H1 (cell line): ENCODE results near the gene CCBE1. TPM values are rescaled to one million over a fixed set of nuclear protein-coding genes. Genes with fewer than 3 reads are reported as not detected.

Experiments
- CTCF ChIA-PET: fragments of 300-600 bp; sonication (Branson Sonifier 250); formaldehyde crosslinking; loops from one replicate; lab custom pipeline; 2021; ENCODE audit not compliant: partially characterized antibody; lab: Charles Lee
- POLR2A ChIA-PET: fragments of 300-600 bp; sonication (Branson Sonifier 250); formaldehyde crosslinking; loops from one replicate; lab custom pipeline; 2021; ENCODE audit warnings: inconsistent platforms; ENCODE audit not compliant: partially characterized antibody; lab: Charles Lee
- DNase-seq, 2 experiments: peaks; one replicate each; pipeline versions ENCODE4 v3.0.0 to v3.0.0-alpha.2; 2010 to 2022; ENCODE audit warnings: low spot score in 2 of 2, low read depth in 1 of 2, mixed read lengths in 1 of 2
- FAIRE-seq: peaks from 2 replicates; lab custom pipeline; 2011; peaks lifted over from hg19 to GRCh38; lab: Jason Lieb, UNC
- H2AFZ ChIP-seq: 2 replicates; pipeline ENCODE4 v1.8.1; 2012; ENCODE audit warnings: low read length, inconsistent platforms
- H2AK5ac ChIP-seq: 2 replicates; pipeline ENCODE4 v1.6.1; 2013; ENCODE audit warnings: low read depth, low read length
- H2BK120ac ChIP-seq: replicated peaks from 2 replicates; pipeline ENCODE3; 2013; ENCODE audit warnings: low read depth, low read length, inconsistent platforms
- H2BK12ac ChIP-seq: 2 replicates; pipeline ENCODE4 v1.6.1; 2013; ENCODE audit warnings: low read depth, low read length
- H2BK15ac ChIP-seq: 2 replicates; pipeline ENCODE4 v1.6.1; 2013; ENCODE audit warnings: low read length
- H2BK20ac ChIP-seq: 2 replicates; pipeline ENCODE4 v1.6.1; 2013; ENCODE audit warnings: low read length
- H2BK5ac ChIP-seq: 2 replicates; pipeline ENCODE4 v1.6.1; 2013; ENCODE audit warnings: low read depth, low read length
- H3K14ac ChIP-seq: 2 replicates; pipeline ENCODE4 v1.6.1; 2013; ENCODE audit warnings: inconsistent platforms; ENCODE audit not compliant: insufficient read length
- H3K18ac ChIP-seq: 2 replicates; pipeline ENCODE4 v1.6.1; 2013; ENCODE audit warnings: low read length; ENCODE audit errors: extremely low read depth
- H3K23ac ChIP-seq: 2 replicates; pipeline ENCODE4 v1.6.1; 2013; ENCODE audit warnings: inconsistent platforms; ENCODE audit not compliant: insufficient read length
- H3K23me2 ChIP-seq: 2 replicates; pipeline ENCODE4 v1.6.1; 2013; ENCODE audit warnings: low read depth, low read length
- H3K27ac ChIP-seq: 2 replicates; pipeline ENCODE4 v1.6.1; 2011; ENCODE audit warnings: low read depth, low read length, inconsistent platforms
- H3K27me3 ChIP-seq, 4 experiments: replicated peaks in 1 of 4; 1 replicate in 1 of 4; 2 replicates in 3 of 4; pipeline versions ENCODE4 v1.6.1 to v1.8.1; 2011 to 2013; ENCODE audit warnings: low read length in 3 of 4, mild to moderate bottlenecking in 3 of 4, inconsistent platforms in 2 of 4, mixed read lengths in 2 of 4, moderate library complexity in 1 of 4; ENCODE audit not compliant: control insufficient read depth in 3 of 4, insufficient read depth in 3 of 4; ENCODE audit errors: extremely low read depth in 1 of 4
- H3K36me3 ChIP-seq, 4 experiments: 2 replicates each; pipeline versions ENCODE4 v1.6.1 to v1.8.1; 2011 to 2013; ENCODE audit warnings: mild to moderate bottlenecking in 4 of 4, low read length in 3 of 4, moderate library complexity in 2 of 4, control low read depth in 1 of 4, inconsistent platforms in 1 of 4; ENCODE audit not compliant: insufficient read depth in 4 of 4, control insufficient read depth in 2 of 4
- H3K4ac ChIP-seq: replicated peaks from 2 replicates; pipeline ENCODE3; 2013; ENCODE audit warnings: low read length, low read depth, mixed read lengths, inconsistent platforms; ENCODE audit not compliant: insufficient read length
- H3K4me1 ChIP-seq, 4 experiments: replicated peaks in 1 of 4; 1 replicate in 1 of 4; 2 replicates in 3 of 4; pipeline versions ENCODE4 v1.6.1 to v1.8.1; 2011 to 2013; ENCODE audit warnings: low read length in 3 of 4, inconsistent platforms in 2 of 4, mixed read lengths in 1 of 4; ENCODE audit not compliant: insufficient read depth in 4 of 4, control insufficient read depth in 3 of 4
- H3K4me2 ChIP-seq, 2 experiments: 2 replicates each; pipeline versions ENCODE4 v1.6.1 to v1.8.1; 2011 to 2013; ENCODE audit warnings: low read depth in 2 of 2, low read length in 2 of 2, control low read depth in 1 of 2, inconsistent platforms in 1 of 2, mild to moderate bottlenecking in 1 of 2; ENCODE audit not compliant: insufficient read depth in 1 of 2
- H3K4me3 ChIP-seq, 4 experiments: fragments of 200-600, 300-600 bp in 1 of 4; sonication (generic), shearing (Covaris generic), sonication (Bioruptor Twin) in 1 of 4; 2 replicates each; pipeline versions ENCODE4 v1.5.1 to v1.8.1; 2011 to 2016; ENCODE audit warnings: low read length in 4 of 4, low read depth in 3 of 4, control low read depth in 2 of 4, inconsistent platforms in 2 of 4, mild to moderate bottlenecking in 2 of 4, mixed read lengths in 1 of 4, moderate library complexity in 1 of 4; ENCODE audit not compliant: insufficient read depth in 2 of 4; ENCODE audit errors: extremely low read depth in 1 of 4
- H3K56ac ChIP-seq: replicated peaks from 2 replicates; pipeline ENCODE3; 2013; ENCODE audit warnings: low read depth, mild to moderate bottlenecking, mixed read lengths, low read length, inconsistent platforms; ENCODE audit not compliant: insufficient read length
- H3K79me1 ChIP-seq: 2 replicates; pipeline ENCODE4 v1.6.1; 2013; ENCODE audit warnings: low read depth, low read length, control low read depth
- H3K79me2 ChIP-seq, 2 experiments: 2 replicates each; pipeline versions ENCODE4 v1.6.1 to v1.8.1; 2012 to 2013; ENCODE audit warnings: low read length in 2 of 2, mild to moderate bottlenecking in 2 of 2, inconsistent platforms in 1 of 2; ENCODE audit not compliant: insufficient read depth in 2 of 2, control insufficient read depth in 1 of 2
- H3K9ac ChIP-seq, 4 experiments: replicated peaks in 1 of 4; 1 replicate in 1 of 4; 2 replicates in 3 of 4; pipeline versions ENCODE4 v1.6.1 to v1.8.1; 2011 to 2013; ENCODE audit warnings: low read depth in 3 of 4, low read length in 3 of 4, control low read depth in 2 of 4, mild to moderate bottlenecking in 2 of 4, moderate library complexity in 2 of 4, inconsistent platforms in 1 of 4; ENCODE audit errors: extremely low read depth in 1 of 4
- H3K9me3 ChIP-seq, 2 experiments: 2 replicates each; pipeline versions ENCODE4 v1.6.1 to v1.8.1; 2012 to 2013; ENCODE audit warnings: mild to moderate bottlenecking in 2 of 2, moderate library complexity in 2 of 2, control low read depth in 1 of 2, inconsistent platforms in 1 of 2, low read depth in 1 of 2, low read length in 1 of 2, mixed read lengths in 1 of 2; ENCODE audit not compliant: insufficient read depth in 2 of 2
- H4K20me1 ChIP-seq, 2 experiments: replicated peaks in 1 of 2; 2 replicates each; pipeline versions ENCODE3 to v1.8.1; 2011 to 2013; ENCODE audit warnings: inconsistent platforms in 2 of 2, low read length in 2 of 2, mild to moderate bottlenecking in 1 of 2; ENCODE audit not compliant: insufficient read depth in 2 of 2, control insufficient read depth in 1 of 2
- H4K5ac ChIP-seq: 2 replicates; pipeline ENCODE4 v1.6.1; 2013; ENCODE audit warnings: low read length, low read depth, mixed read lengths, inconsistent platforms; ENCODE audit not compliant: insufficient read length
- H4K8ac ChIP-seq: 2 replicates; pipeline ENCODE4 v1.8.0; 2013; ENCODE audit warnings: mild to moderate bottlenecking, moderate library complexity, low read length, inconsistent platforms; ENCODE audit not compliant: insufficient read depth; ENCODE audit errors: extremely low read depth
- H4K91ac ChIP-seq: replicated peaks from 2 replicates; pipeline ENCODE3; 2013; ENCODE audit warnings: low read length, mixed read lengths, inconsistent platforms; ENCODE audit not compliant: insufficient read length
- BCL11A ChIP-seq, 2 experiments: IDR thresholded peaks; one replicate each; pipeline ENCODE4 v1.6.1; 2011; ENCODE audit warnings: low read depth in 2 of 2, low read length in 2 of 2, mild to moderate bottlenecking in 2 of 2
- PHF8 ChIP-seq: fragments of 200-600 bp; sonication (generic); conservative IDR thresholded peaks from 2 replicates; pipeline ENCODE4 v1.7.1; 2012; ENCODE audit warnings: low read depth, mild to moderate bottlenecking, inconsistent platforms, low read length, moderate library complexity
- WGBS, 2 experiments: shearing (Covaris generic) in 1 of 2; methylation state at CpG; one replicate each; pipeline versions ENCODE4 v1.1.6 to v1.1.7; 2013 to 2015; ENCODE audit warnings: low lambda C conversion rate in 2 of 2, mixed read lengths in 2 of 2, inconsistent platforms in 1 of 2, low coverage in 1 of 2, missing lambda C conversion rate in 1 of 2; ENCODE audit not compliant: insufficient replicate concordance in 2 of 2, insufficient coverage in 1 of 2, insufficient read length in 1 of 2; ENCODE audit errors: extremely low coverage in 1 of 2, missing lambda C conversion rate in 1 of 2; 5-methylcytosine and 5-hydroxymethylcytosine counted together
- polyA plus RNA-seq, 7 experiments: library from polyadenylated mRNA; depleted of rRNA in 3 of 7; stranded (reverse) in 5 of 7; unstranded in 2 of 7; fragments of >200 nt in 5 of 7; fragments of 200-250 nt in 2 of 7; gene quantifications; 1 replicate in 5 of 7; 2 replicates in 1 of 7; 4 replicates in 1 of 7; pipeline versions ENCODE4 v1.2.1 to v1.2.3, GENCODE V29; 2011 to 2013; ENCODE audit warnings: missing spikeins in 2 of 7, mixed read lengths in 2 of 7
- total RNA-seq: library from RNA; stranded (reverse); fragmentation: NEBNext Ultra II Directional; extraction: Animal tissue kit (Norgen Biotek cat#: 25700); gene quantifications from 2 replicates; pipeline ENCODE4 v1.2.1, GENCODE V29; 2021

Gene CCBE1
- total and polyA plus RNA-seq, 2 of the 8 experiments (the other 6 are each of a cell fraction or from before 2014, with no cell fraction given): 2.1 to 2.6 TPM

DNA sequence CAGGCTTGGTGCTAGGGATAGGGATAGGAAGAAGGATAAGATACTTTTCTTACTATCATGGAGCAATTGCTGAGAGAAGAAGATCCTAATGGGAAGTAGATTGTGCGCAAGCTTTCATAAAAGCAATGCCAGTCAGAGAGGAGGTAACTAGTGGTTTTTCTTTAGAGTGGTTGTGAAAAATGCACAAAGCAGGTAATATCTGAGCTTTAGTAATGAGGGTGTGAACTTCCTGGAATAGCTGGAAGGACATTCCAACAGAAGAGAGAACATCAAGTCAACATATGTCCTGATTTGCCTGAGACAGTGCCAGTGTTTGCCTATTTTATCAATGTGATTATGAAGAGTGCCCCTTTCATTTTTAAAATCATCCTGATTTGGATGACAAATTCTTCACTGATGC is 34.1 kb downstream of the CCBE1 start:
- H3K79me1 ChIP-seq: no peaks in the 10 kb centered on the region; the same call in 1 of the 2 replicates
- H3K56ac ChIP-seq: no peak overlapping the region
- no peak overlapping the region for H2BK20ac ChIP-seq
- H4K91ac ChIP-seq: no peak overlapping the region
- FAIRE-seq: no peak
- H4K5ac ChIP-seq: no peak overlapping the region
- no peak overlapping the region for H3K27ac ChIP-seq
- no peak overlapping the region for H2BK5ac ChIP-seq
- no peaks in the 10 kb centered on the region for H3K36me3 ChIP-seq
- no peak overlapping the region for H4K8ac ChIP-seq
- H3K9me3 ChIP-seq: no peaks in the 10 kb centered on the region
- H4K20me1 ChIP-seq: no peaks in the 10 kb centered on the region
- no peak overlapping the region for H2AFZ ChIP-seq
- WGBS, 2 experiments: 90% methylated on average over 1 of the region's 1 CpG; no CpG with 5 or more reads in 1 of the 2 experiments
- no peak for TF ChIP-seq PHF8
- TF ChIP-seq BCL11A (IDR thresholded peaks at IDR 0.05; ENCODE audit: low read depth in 2 of 2, low read length in 2 of 2): no peak
- TF ChIP-seq, all 59 proteins: peak for 0
- no peaks in the 10 kb centered on the region; the same call in 1 of the 2 replicates for H3K23me2 ChIP-seq
- no peaks in the 10 kb centered on the region for H3K79me2 ChIP-seq
- H3K4me1 ChIP-seq: no peaks in the 10 kb centered on the region; a peak in 2 of 7 replicates
- H3K18ac ChIP-seq: no peak overlapping the region
- H2BK15ac ChIP-seq: no peak overlapping the region
- POLR2A ChIA-PET: no interaction called here
- H3K4ac ChIP-seq: no peak overlapping the region
- H2BK12ac ChIP-seq: no peak overlapping the region
- H3K23ac ChIP-seq: no peak overlapping the region
- DNase-seq: no peak
- H3K9ac ChIP-seq: no peak overlapping the region
- CTCF ChIA-PET: interaction anchor here (1.5 kb wide), 1 partner anchor 34 kb away, joined by 5 read pairs; the partner anchor contains the start of gene CCBE1
- no peak overlapping the region for H3K14ac ChIP-seq
- no peak overlapping the region for H2AK5ac ChIP-seq
- no peak overlapping the region for H3K4me2 ChIP-seq
- H3K4me3 ChIP-seq: no peak overlapping the region
- no peaks in the 10 kb centered on the region for H3K27me3 ChIP-seq
- no peak overlapping the region for H2BK120ac ChIP-seq
